ENCODE data around the gene RXFP1.

The RXFP1 gene

DNA sequence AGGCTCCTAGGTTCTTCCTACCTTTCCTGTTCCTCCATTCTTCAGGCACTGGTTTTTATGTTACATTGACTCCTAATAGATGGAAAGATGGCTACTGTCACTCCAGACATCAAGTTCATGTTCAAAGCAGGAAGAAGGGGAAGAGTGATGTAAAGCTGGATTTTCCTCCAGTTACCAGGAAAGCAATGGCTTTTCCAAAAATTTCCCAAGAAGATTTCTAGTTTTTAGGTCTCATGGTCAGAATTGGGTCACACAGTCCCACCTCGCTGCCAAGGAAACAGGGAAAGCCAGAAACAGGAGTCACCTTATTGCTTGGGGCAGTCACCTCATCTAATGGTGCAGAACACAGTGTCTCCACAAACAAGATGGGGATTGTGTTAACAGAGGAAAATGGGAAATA lies 21.5 kb downstream of the RXFP1 start:
- DNase-seq: no peak

- DNase-seq: no peak
Measured at GRCh38 chr4:158544141-158544540, 22.5 kb downstream of the RXFP1 start.

DNA sequence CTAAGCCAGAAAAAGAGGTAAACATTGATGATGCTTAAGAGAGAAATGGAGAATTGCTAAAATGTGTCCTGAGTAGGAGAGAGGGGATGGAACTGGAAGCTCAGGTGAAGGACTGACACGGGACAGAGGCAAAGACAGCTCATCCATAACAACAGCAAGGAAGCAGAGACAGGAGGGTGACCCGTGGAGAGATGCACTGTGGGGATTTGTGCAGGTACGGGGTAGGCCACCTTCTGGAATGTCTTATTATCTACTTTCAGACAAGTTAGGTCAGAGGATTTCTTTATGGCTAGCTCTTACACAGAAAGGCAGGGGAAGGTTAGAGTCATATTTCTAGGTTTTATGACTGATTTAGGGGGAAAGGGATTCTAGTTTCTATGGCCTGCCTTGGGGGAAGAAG lies 31.7 kb downstream of the RXFP1 start:
- no peak for DNase-seq

GRCh38 chr4:158560284-158560683 lies 38.6 kb downstream of the RXFP1 start:
- no peak for DNase-seq

DNA sequence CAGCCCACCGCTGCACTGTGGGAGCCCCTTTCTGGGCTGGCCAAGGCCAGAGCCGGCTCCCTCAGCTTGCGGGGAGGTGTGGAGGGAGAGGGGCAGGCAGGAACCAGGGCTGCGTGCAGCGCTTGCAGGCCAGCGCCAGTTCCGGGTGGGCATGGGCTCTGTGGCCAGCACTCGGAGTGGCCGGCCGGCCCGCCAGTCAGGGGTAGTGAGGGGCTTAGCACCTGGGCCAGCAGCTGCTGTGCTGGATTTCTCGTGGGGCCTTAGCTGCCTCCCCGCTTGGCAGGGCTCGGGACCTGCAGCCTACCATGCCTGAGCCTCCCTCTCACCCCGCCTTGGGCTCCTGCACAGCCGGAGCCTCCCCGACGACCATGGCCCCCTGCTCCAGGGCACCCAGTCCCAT lies 45.2 kb downstream of the RXFP1 start:
- no peak for DNase-seq

DNA sequence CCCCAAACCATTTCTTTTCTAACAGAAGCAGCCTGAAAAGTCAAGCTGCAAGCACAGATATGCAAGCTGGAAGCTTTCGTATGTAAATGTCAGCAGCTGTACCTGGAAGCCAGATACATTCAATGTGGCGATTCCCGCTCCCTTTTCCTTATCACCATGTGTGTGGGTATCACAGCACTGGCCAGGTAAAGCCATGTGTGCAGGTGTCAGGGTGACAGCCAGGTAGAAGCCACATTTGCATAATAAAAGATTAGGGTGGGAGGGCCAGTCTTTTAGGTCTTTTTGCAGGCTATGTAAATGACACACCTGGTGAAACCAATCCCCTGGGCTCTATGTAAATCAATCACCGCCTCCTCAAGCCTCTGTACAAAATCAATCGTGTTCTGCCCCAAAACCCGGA lies 50.1 kb downstream of the RXFP1 start:
- DNase-seq: peak; percentile 61

GRCh38 chr4:158572608-158573007 lies 50.9 kb downstream of the RXFP1 start:
- DNase-seq: no peak

DNA sequence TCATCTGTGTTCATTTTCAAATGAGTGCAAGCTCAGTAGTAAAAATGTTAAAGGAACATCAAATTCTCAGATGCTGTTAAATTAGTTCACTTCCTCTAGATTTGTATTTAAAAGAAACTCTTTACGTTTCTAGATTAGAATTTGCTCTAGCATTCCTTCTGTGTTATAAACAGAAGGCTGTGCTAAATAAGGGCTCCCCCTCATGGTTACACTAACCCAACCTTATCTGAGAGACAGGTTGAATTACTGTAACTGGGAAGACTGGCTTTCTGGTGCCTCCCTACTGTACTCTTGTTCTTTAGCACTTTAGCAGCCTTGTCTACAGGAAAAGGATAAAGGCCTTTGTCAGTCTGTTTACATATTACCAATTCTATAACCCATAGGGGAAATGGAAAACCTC lies 56.8 kb downstream of the RXFP1 start:
- DNase-seq: peak; percentile 27

DNA sequence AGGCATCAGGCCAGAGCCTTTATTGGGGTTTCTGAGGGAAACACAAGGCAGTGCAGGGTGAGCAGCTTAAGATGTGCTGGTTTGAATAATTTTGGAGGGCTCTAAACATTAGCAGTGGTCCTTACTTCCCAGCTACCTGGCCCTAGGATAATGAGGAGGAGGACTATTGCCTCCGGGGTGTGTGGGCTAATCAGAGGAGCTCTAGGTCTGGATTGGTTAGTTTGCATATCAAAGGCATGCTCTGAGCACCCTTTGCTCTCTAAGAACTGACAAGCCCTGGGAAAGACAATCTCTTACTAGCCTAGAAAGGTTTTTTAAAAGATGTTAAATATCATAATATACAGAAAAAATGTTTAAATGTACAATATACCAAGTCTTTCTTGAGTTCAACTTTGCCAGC lies 58.4 kb downstream of the RXFP1 start:
- no peak for DNase-seq

DNA sequence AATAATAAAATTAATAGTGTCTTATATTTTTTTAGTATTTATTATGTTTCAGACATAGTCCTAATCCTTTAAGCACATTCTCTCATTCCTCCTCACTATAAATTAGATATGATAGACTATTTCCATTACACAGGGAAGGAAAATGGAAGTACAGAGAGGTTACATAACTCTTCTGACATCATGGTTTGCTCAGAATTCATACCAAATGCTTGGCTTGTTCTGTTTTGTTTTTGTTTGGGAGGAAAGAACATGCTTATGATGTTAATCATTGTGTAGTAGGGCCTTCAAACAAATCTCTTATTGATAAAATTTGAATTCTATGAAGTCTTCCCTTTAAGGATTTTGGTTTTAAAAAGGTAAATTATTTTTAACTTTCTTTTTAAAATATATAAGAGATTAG lies 59.5 kb downstream of the RXFP1 start:
- DNase-seq: no peak

GRCh38 chr4:158586881-158587280 lies 65.2 kb downstream of the RXFP1 start:
- DNase-seq: no peak

DNA sequence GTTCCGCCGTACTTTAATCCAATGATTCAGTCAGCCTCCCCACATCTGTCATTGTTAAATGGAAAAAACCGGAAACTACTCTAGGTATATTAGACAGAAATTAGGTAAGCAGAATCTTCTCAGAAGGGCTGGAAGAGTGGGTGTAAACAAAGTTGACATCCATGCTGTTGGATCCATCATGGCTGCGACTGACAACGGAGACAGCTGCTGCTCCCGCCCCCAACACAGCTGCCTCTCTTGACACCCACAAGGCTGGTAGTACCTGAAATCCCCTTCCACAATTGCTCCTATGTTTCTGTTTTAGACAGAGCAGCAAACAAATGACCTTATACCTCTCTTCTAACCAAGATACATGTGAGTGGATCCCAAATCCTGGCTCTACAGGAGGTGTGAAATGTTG lies 66.6 kb downstream of the RXFP1 start:
- no peak for DNase-seq

- DNase-seq: no peak
Measured at GRCh38 chr4:158588777-158589176, 67.1 kb downstream of the RXFP1 start.

- DNase-seq: no peak
Measured at GRCh38 chr4:158590306-158590705, 68.6 kb downstream of the RXFP1 start.

DNA sequence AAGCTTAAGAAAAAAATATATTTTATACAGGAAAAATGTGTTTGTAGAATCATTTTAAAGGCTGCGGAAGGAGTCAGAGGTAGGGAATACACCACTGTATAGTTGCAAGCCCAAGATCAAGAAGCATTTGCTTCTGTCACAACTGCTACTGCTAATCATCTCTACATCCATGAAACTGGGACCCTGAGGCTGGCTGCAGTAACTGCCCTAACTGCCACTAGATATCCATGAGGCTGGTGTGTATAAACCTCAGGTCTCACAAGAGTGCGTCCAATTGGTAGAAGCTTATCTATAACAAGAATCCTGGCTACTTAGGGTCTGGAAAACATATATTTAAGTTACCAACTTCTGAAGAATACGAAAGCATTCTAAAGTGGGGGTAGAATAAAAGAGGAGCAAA lies 69.1 kb downstream of the RXFP1 start:
- DNase-seq: no peak

GRCh38 chr4:158597879-158598596 lies 76.4 kb downstream of the RXFP1 start:
- no peak for DNase-seq

GRCh38 chr4:158599150-158599549 lies 77.5 kb downstream of the RXFP1 start:
- DNase-seq: peak; percentile 2

DNA sequence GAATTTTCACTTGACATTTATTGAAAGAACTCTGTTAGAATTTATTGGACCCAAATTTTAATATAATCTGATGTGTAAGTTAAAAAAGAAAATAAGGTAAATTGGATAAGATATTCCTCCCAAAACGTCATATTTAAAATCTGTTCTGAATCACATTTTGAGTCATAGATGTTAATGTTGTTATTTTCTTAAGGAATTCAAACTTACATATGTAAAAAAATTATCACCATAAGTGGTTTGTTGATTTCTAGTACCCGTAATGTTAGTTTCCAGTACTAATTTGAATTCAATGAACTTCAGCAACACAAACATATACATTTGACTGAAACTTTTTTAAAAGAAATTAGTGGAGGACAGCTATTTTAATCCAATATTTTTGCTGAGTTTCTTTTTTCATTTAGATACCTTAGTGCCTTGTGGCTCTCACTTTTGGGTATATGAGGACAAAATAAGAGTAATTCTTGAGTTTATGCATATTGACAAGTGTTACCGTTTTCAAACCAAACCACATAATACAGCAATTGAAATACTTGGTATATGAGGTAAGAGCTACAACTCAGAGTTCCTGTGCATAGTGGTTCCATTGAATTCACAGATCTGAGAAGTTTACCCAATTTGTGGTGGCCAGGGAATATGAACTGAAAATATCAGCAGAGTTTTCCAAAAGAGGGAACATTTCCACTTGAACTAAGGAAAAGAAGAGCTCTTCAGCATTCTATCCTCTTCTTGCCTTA lies 78.2 kb downstream of the RXFP1 start:
- no peak for DNase-seq

GRCh38 chr4:158604369-158604768 lies 82.7 kb downstream of the RXFP1 start:
- no peak for DNase-seq

DNA sequence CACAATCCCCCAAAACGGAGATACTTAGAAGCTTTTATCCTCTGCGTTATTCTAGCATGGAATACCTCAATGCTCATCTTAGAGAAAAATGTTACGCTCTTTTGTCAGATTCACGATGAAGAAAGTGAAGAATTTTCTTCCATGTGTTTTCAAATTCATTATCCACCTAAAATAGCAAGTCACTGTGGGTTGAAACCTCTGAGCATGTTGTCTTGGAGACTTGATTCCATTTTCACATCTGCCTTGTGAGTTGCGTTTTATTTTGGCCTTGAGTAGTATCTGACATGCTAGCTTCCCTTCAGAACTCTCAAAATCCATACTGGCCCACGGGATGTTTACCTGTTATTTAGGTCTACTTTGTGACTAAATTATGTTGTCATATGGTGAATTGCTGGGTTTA lies 83.7 kb downstream of the RXFP1 start:
- no peak for DNase-seq

DNA sequence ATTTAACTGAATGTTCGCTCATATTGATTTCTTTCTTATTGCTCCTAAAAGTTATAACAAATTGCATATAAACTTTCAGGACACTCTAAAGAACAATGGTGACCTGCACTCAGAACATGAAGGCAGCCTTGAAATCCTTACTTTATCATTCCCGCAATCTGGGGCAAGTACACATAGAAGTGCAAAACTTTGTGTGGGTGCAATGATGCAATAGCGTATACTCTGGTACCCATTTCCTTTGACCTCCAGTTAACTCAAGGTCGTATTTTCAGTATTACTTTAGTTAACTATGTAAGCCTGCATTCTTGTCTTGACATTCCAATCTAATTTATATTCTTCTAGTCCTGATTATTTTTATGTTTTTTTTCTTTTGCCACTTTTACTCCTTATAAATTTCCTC lies 85.3 kb downstream of the RXFP1 start:
- DNase-seq: no peak

GRCh38 chr4:158609116-158609515 lies 87.4 kb downstream of the RXFP1 start:
- DNase-seq: no peak

GRCh38 chr4:158610790-158611189 lies 89.1 kb downstream of the RXFP1 start:
- DNase-seq: peak; percentile 60

GRCh38 chr4:158613046-158613445 lies 91.4 kb downstream of the RXFP1 start:
- no peak for DNase-seq

DNA sequence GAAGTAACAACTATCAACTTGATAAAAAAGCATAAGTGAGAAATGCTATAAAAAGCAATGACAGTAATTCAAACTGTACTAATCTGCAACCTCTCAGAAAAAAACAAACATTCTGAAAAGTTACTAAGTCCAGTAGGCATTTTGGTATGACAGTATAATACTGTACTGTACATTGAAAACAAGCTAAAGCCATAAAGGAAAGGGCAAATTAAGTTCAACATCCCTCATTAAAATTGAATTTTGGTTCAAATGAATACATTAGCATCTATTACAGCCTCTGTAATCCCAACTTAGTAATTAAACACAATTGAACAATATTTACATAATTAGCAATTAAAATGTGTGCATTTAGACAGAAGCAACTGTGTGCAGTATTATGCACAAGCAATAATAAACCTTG lies 96.3 kb downstream of the RXFP1 start:
- peak; percentile 29 for DNase-seq
